Measurements from ENCODE around the gene ACTG1.
A peak's percentile ranks its signal among the peaks of the same experiment; 100 is the strongest.

Gene ACTG1

DNA sequence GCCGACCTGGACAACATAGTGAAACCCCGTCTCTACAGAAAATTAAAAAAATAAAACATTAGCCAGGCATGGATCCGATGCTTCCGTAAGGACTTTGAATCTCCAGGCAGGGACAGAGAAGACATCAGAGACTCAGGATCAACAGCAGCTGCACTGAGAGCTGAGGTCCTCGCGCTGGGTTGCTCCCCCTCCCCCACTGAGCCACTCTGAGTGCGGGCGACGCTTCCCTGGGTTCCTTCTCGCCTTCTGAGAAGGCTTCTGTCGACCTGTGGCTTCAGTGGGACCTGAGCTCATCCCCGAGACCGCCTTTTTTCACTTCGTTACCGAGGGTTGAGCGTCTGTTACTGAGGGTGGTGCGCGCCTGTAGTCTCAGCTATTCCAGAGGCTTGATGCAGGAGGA, 20.4 kb downstream of the ACTG1 start:
- no peak for DNase-seq

DNA sequence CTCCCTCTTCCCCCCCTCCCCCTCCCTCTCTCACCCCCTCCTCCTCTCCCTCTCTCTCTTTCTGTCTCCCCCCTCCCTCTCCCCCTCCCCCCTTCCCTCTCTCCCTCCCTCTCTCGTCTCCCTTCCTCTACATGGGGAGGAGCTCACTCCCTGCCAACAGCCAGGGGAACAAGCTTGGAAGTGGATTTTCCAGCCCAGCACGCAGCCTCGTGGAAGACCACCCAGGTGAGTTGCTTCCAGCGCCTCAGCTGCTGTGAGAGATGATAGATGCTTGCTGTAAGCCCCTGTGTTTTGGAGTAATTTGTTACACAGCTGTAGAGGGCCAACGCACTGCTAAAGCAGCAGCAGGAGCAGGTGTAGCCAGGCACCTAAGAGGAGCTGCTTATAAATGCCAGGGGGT, 20.8 kb downstream of the ACTG1 start:
- no peak for DNase-seq

DNA sequence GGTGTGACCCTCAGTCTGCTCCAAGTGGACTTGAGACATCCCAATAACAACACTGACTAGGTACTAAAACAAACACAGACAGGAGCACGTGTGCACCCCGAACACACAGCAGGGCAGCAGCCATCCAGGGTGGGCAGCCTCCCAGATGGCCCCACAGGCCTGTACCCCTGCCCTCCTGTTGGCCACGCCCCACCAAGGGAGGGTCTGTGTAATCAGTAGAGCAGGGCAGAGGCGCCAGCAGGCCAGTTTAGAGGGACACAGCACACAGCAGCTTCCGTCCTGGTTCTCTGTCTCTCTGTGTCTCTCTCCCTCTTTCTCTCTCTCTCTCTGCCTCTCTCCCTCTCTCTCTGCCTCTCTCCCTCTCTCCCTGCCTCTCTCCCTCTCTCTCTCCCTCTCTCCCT, 21.4 kb downstream of the ACTG1 start:
- DNase-seq: no peak

DNA sequence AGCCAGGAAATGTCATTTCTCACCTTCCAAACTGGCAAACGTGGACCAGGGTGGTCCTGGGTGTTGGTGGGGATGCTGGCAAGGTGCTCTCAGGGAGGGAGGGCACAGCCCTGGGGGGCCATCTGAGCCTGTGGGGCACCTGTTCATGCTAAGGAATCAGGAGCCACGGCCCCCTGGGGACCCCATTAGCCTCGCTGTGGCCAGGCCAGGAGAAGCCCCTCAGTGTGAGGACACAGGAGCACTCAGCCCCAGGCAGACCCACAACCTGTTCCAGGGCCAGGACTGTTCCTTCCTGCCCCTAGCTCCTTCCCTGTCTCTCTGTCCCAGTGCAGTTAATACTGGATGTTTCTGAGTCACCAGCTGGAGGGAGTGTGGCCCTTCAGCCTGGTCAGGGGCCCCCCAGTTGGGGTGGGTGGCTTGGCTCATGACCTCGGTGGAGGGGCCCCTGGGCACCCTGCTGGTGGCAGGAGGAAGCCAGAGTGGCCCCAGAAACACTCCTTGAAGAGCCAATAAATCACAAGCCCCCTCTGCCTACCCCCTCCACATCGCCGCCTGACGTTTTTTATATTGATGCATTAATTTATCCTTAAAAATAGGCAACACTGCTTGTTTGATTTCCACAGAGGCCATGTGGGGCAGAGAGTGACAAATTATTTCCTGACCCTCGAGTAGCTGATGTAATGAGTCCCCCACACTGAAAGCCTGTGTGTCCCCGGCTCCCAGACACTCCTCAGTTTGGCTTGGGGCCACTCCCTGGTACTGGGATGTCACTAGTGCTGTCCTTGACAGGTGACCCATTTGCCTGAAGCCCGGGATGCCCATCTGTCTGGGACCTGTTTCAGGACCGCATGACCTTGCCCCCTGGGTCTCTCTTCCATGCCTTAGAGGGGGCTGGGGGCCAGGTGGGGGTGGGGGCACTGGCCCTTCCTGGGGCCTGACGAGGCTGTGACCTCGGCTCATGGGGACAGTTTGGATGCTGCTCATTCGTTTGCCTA, 22.3 kb downstream of the ACTG1 start:
- no peak for DNase-seq

DNA sequence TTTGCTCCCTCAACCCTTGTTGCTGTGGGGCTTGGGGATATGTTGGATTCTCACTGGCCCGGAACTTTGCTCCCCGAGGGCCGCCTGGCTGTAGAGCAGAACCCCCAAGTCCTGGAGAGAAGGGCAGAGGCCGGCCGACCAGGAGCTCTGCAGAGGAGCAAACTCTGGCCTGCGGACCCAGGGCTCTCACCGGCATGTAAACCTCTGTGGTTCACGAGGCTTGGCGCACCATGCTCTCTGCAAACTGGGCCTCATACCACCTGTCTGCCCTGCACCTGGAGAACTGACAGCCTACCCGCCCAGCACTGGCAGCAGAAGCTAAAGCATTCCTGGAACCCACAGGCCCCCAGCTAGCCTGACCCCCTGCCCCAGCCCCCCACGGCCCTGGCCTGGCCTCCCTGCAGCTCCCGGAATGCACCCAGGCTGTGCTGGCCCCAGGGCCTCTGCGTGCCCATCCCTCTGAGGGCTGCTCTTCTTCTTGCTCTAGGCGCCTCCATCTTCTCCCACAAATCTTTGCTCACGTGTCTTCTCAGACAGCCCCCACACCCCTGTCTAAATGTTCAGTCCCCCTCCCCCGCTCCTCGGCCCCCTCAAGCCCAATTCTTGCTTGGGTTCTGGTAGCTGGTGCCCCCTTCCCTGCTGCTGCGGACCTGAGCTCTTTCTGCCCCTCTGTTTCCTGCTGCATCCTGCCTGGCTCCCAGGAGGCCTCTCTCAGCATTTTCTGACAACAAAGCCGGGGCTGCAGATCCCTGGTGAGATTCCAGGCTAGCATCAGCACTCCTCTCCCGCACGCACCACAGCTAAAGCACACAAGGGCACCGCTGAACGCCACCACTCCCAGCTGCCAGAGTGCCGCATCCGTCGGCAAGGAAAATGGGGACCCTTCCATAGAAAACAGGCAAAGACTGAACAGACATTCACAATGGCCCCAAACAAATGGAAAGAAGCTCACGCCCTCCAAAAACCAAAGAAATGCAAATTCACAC, 23.3 kb downstream of the ACTG1 start:
- DNase-seq: no peak

- DNase-seq: no peak
Measured at GRCh38 chr17:81488276-81488860, 24.2 kb downstream of the ACTG1 start.

DNA sequence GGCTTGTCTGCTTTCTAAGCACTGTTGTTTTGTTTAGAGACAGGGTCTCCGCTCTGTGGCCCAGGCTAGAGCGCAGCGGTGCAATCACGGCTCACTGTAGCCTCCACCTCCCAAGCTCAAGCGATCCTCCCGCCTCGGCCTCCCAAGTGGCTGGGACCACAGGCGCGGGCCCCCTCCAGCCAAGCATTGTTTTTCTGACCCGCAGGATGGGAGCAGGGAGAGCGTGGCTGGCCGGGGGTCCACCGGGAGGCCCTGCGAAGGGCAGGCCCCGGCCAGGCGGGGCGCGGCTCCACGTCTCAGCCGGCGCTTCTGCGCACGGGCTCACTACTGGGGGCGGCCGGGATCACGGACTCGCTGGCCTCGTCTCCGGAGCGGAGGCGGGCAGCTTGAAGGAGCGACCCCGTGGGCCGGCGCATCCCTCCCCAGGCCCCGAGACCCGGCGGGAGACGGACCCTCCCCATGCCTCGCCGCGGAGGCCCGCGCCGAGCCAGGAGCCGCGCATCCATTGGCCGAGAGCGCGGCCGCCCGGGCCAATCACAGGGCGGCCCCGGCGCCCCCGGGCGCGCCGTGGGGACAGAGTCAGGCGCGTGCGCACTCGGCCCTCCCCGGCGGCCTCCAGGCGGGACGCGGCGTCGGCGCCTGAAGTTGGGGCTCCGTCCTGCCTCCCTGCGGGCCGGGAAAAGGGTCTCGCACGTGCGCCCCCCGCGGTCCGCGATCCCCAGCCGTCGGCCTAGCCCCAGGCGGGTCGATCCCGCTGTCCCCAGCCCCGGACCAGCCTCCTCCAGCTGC, 24.9 kb downstream of the ACTG1 start:
- DNase-seq: peak; percentile 53 to 79 (median 68)

DNA sequence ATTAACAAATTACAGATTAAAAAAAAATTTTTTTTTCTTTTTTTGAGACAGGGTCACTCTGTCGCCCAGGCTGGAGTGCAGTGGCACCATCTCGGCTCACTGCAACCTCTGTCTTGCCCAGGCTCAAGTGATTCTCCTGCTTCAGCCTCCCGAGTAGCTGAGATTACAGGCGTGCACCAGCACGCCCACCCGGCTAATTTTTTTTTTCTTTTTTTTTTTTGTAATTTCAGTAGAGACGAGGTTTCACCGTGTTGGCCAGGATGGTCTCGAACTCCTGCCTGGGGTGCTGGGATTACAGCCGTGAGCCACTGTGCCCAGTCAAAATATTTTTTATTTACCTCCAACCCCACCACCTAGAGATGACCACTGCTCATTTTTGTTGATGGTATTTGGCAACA, 25.5 kb downstream of the ACTG1 start:
- DNase-seq: no peak

DNA sequence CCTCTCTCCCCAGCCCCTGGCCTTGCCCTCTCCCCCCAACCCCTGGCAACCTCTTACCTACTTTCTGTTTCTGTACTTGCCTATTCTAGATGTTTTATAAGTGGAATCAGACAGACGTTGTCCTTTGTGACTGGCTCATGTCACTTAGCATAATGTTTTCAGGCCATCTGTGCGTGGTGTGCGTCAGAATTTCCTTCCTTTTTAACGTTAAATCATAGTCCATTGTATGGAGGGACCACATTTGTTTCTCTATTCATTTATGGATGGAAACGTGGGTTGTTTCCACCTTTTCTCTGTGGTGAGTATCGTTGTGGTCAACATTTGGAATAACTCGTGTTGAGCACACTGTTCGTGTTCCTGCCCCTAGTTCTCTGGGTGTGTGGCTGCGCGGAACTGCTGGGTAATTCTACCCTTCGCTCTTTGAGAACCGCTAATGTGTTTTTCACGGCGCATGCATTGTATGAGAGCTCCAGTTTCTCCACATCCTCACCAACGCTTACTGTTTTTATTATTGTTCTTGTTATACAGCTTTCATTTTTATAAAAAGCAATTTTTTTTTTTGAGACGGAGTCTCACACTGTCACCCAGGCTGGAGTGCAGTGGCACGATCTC, 26.3 kb downstream of the ACTG1 start:
- no peak for DNase-seq

- peak; percentile 68 to 84 (median 78) for DNase-seq
Measured at GRCh38 chr17:81484195-81484979, 28.2 kb downstream of the ACTG1 start.

GRCh38 chr17:81483862-81484194, 28.8 kb downstream of the ACTG1 start:
- no peak for DNase-seq

- DNase-seq: no peak
Measured at GRCh38 chr17:81483085-81483861, 29.3 kb downstream of the ACTG1 start.

DNA sequence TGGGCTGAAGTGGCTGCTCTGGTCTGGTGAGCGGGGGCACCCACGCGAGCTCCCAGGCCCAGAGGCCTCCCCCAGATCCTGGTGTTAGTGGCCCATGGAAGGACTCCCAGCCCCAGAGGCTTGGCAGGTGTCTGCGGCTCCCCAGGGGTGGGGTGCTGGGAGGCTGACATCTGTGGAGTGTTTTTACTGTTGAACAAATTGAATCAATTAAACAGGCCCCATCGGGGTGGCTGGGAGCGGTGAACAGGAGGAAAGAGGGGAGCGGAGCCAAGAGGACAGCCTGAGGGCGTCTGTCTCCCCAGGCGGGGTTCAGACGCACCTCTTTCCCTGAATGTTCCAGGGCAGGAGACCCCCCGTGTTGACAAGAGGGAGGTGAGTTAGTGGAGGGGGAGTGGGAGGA, 29.9 kb downstream of the ACTG1 start:
- DNase-seq: no peak

DNA sequence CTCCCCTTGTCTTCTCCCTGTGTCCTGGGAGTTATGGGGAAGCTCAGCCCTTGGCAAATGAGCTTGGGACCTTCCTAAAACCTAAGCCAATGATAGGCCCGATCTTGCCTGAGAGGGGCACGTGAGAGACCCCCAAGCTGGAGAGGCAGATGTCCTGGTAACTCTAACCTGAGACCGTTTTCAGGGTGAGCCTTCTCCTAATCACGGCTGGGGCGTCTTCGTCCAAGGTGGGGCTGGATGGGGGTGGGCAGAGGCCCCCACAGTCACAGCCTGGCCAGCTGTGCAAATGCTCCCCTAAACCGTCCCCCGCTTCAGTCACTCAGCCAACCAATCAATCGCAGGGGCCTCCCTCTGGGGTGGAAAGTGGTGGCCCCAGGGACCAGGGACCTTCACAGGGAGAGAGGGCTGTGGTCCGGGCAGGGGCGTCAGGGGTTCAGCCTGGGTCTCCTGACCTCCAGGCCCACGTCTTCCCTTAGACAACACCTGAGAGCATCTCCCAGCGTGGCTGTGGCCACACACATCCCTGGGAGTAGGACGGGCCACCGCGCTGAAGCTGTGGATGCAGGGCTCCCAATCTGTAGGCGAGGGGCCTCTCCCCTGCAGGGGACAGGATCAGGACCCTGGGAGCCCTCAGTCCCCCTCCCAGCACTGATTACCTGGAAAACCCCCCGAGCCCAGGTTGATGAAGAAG, 30.6 kb downstream of the ACTG1 start:
- DNase-seq: no peak

- DNase-seq: peak; percentile 35 to 67 (median 41)
Measured at GRCh38 chr17:81481073-81481799, 31.4 kb downstream of the ACTG1 start.

- no peak for DNase-seq
Measured at GRCh38 chr17:81480140-81481072, 32.2 kb downstream of the ACTG1 start.

All from T-helper 1 cell (primary cell).